ENCODE measurements around the gene NUMA1. TPM values are rescaled to one million over a fixed set of nuclear protein-coding genes. Genes with fewer than 3 reads are reported as not detected.

Gene NUMA1
- total RNA-seq, 1 donor from 2014 or later = 130 TPM

GRCh38 chr11:72039031-72039855 is 41.1 kb downstream of the NUMA1 start:
- no peak overlapping the region for H2AFZ ChIP-seq (replicated peaks)
- TF ChIP-seq CTCF (IDR thresholded peaks at IDR 0.05) (no peak), EZH2 (IDR thresholded peaks at IDR 0.05) (no peak), EZH2phosphoT487 (IDR thresholded peaks at IDR 0.05) (no peak)
- Mint-ChIP-seq H3K4me3 (no peak overlapping the region), H3K27ac (no peak overlapping the region), H3K36me3 (peaks cover 8% of the 10 kb centered on the region), H3K9me3 (no peaks in the 10 kb centered on the region), H3K4me1 (peaks cover 13% of the 10 kb centered on the region), H3K27me3 (ENCODE audit: insufficient read depth, low read depth) (no peaks in the 10 kb centered on the region)
- peaks cover 56% of the 10 kb centered on the region for H3F3A ChIP-seq (ENCODE audit: low read depth)
- H3K79me2 ChIP-seq (ENCODE audit: low read depth) = peaks cover 87% of the 10 kb centered on the region
- H3K4me2 ChIP-seq = peak overlapping the region; percentile 78
- H3K4me1 ChIP-seq = peaks cover 47% of the 10 kb centered on the region
- H3K9ac ChIP-seq = peak overlapping the region; percentile 16
- H3K27ac ChIP-seq = peak overlapping the region; percentile 90
- peaks cover 19% of the 10 kb centered on the region for H4K20me1 ChIP-seq (ENCODE audit: low read depth)
- no peaks in the 10 kb centered on the region for H3K27me3 ChIP-seq
- DNase-seq (ENCODE audit: low spot score) = no peak
- no peaks in the 10 kb centered on the region for H3K36me3 ChIP-seq
- H3K4me3 ChIP-seq = peak overlapping the region; percentile 54
- no peaks in the 10 kb centered on the region for H3K9me3 ChIP-seq (ENCODE audit: low read depth)

- no peak for TF ChIP-seq EZH2 (IDR thresholded peaks at IDR 0.05)
- no peak for TF ChIP-seq EZH2phosphoT487 (IDR thresholded peaks at IDR 0.05)
- TF ChIP-seq CTCF (IDR thresholded peaks at IDR 0.05) = no peak
- H3K9ac ChIP-seq = no peak overlapping the region
- H3K36me3 ChIP-seq = no peaks in the 10 kb centered on the region
- Mint-ChIP-seq H3K4me3 (no peak overlapping the region), H3K36me3 (peaks cover 8% of the 10 kb centered on the region), H3K4me1 (peaks cover 11% of the 10 kb centered on the region), H3K27me3 (ENCODE audit: insufficient read depth, low read depth) (no peaks in the 10 kb centered on the region), H3K27ac (no peak overlapping the region), H3K9me3 (no peaks in the 10 kb centered on the region)
- DNase-seq (ENCODE audit: low spot score) = no peak
- peaks cover 49% of the 10 kb centered on the region for H3F3A ChIP-seq (ENCODE audit: low read depth)
- H3K4me1 ChIP-seq = peaks cover 47% of the 10 kb centered on the region
- no peaks in the 10 kb centered on the region for H3K27me3 ChIP-seq
- peaks cover 87% of the 10 kb centered on the region for H3K79me2 ChIP-seq (ENCODE audit: low read depth)
- H3K4me3 ChIP-seq = peak overlapping the region; percentile 54
- no peaks in the 10 kb centered on the region for H3K9me3 ChIP-seq (ENCODE audit: low read depth)
- peaks cover 19% of the 10 kb centered on the region for H4K20me1 ChIP-seq (ENCODE audit: low read depth)
- no peak overlapping the region for H2AFZ ChIP-seq (replicated peaks)
- peak overlapping the region; percentile 90 for H3K27ac ChIP-seq
- H3K4me2 ChIP-seq = peak overlapping the region; percentile 78
These were observed 41.9 kb downstream of the NUMA1 start for GRCh38 chr11:72038491-72038890.

GRCh38 chr11:72037554-72038311 is 42.6 kb downstream of the NUMA1 start:
- peaks cover 87% of the 10 kb centered on the region for H3K79me2 ChIP-seq (ENCODE audit: low read depth)
- no peak overlapping the region for H2AFZ ChIP-seq (replicated peaks)
- H3K4me1 Mint-ChIP-seq = peaks cover 11% of the 10 kb centered on the region
- TF ChIP-seq EZH2phosphoT487 (IDR thresholded peaks at IDR 0.05) (no peak), CTCF (IDR thresholded peaks at IDR 0.05) (no peak), EZH2 (IDR thresholded peaks at IDR 0.05) (no peak)
- H4K20me1 ChIP-seq (ENCODE audit: low read depth) = peaks cover 19% of the 10 kb centered on the region
- H3K27me3 Mint-ChIP-seq (ENCODE audit: insufficient read depth, low read depth) = no peaks in the 10 kb centered on the region
- peaks cover 41% of the 10 kb centered on the region for H3F3A ChIP-seq (ENCODE audit: low read depth)
- H3K4me3 Mint-ChIP-seq = no peak overlapping the region
- H3K27ac ChIP-seq = peak overlapping the region; percentile 90
- H3K4me2 ChIP-seq = peak overlapping the region; percentile 78
- no peaks in the 10 kb centered on the region for H3K36me3 ChIP-seq
- no peak for DNase-seq (ENCODE audit: low spot score)
- no peaks in the 10 kb centered on the region for H3K9me3 ChIP-seq (ENCODE audit: low read depth)
- H3K9me3 Mint-ChIP-seq = no peaks in the 10 kb centered on the region
- H3K27ac Mint-ChIP-seq = no peak overlapping the region
- H3K4me1 ChIP-seq = peaks cover 45% of the 10 kb centered on the region
- peaks cover 8% of the 10 kb centered on the region for H3K36me3 Mint-ChIP-seq
- no peaks in the 10 kb centered on the region for H3K27me3 ChIP-seq
- no peak overlapping the region for H3K4me3 ChIP-seq
- H3K9ac ChIP-seq = no peak overlapping the region

Data from neural progenitor cell (in vitro differentiated cells).